T-cell (primary cell): ENCODE results near the gene GABBR2. TPM values are rescaled to one million over a fixed set of nuclear protein-coding genes. Genes with fewer than 3 reads are reported as not detected.

Experiments
- ATAC-seq, 4 experiments: fragments of 200-7000 bp in 3 of 4; fragments of 150-1000 bp in 1 of 4; cut with Tn5 transposase; replicated peaks in 1 of 4; 1 replicate in 3 of 4; 2 replicates in 1 of 4; pipeline ENCODE4 v1.10.0; 2021; ENCODE audit warnings: moderate library complexity in 3 of 4, mild to moderate bottlenecking in 2 of 4, moderate number of reproducible peaks in 1 of 4
- CTCF ChIA-PET, 2 donors: fragments of 300-600 bp; sonication (Branson Sonifier 250); formaldehyde crosslinking; loops; one replicate each; lab custom pipeline; 2022; ENCODE audit warnings: antibody characterized with exemption in 2 of 2; lab: Charles Lee
- POLR2A ChIA-PET, 2 donors: fragments of 300-600 bp; sonication (Branson Sonifier 250); formaldehyde crosslinking; loops; one replicate each; lab custom pipeline; 2022; ENCODE audit warnings: antibody characterized with exemption in 2 of 2; lab: Charles Lee
- DNase-seq, 35 experiments: peaks; one replicate each; pipeline versions ENCODE4 v3.0.0 to v3.0.0-alpha.2; 2013 to 2023
- H3K27ac ChIP-seq: one replicate; pipeline ENCODE4 v1.5.1; 2013; ENCODE audit warnings: low read length
- H3K27me3 ChIP-seq, 2 experiments: replicated peaks in 1 of 2; 1 replicate in 1 of 2; 2 replicates in 1 of 2; pipeline versions ENCODE4 v1.6.1 to v1.7.0; 2013; ENCODE audit warnings: low read length in 1 of 2, mixed read lengths in 1 of 2; ENCODE audit not compliant: control insufficient read depth in 2 of 2, insufficient read depth in 2 of 2; ENCODE audit errors: extremely low read depth in 1 of 2
- H3K36me3 ChIP-seq, 2 donors: 1 replicate in 1 of 2; 2 replicates in 1 of 2; pipeline versions ENCODE4 v1.6.1 to v1.7.0; 2013; ENCODE audit warnings: low read length in 1 of 2; ENCODE audit not compliant: control insufficient read depth in 2 of 2, insufficient read depth in 1 of 2; ENCODE audit errors: extremely low read depth in 1 of 2
- H3K4me1 ChIP-seq, 2 experiments: 1 replicate in 1 of 2; 2 replicates in 1 of 2; pipeline versions ENCODE4 v1.6.1 to v1.7.0; 2013; ENCODE audit warnings: low read length in 2 of 2, mixed read lengths in 1 of 2; ENCODE audit not compliant: insufficient read depth in 2 of 2, control insufficient read depth in 1 of 2; ENCODE audit errors: extremely low read depth in 1 of 2
- H3K4me3 ChIP-seq, 2 donors: 1 replicate in 1 of 2; 2 replicates in 1 of 2; pipeline versions ENCODE4 v1.5.1 to v1.7.0; 2013; ENCODE audit warnings: mild to moderate bottlenecking in 2 of 2, low read length in 1 of 2, moderate library complexity in 1 of 2; ENCODE audit not compliant: control insufficient read depth in 1 of 2; ENCODE audit errors: extremely low read depth in 1 of 2
- H3K9me3 ChIP-seq: 2 replicates; pipeline ENCODE4 v1.7.0; 2013
- H3K27ac Mint-ChIP-seq, 2 donors: one replicate each; pipeline ENCODE4 v1.8.0; 2020 to 2021; ENCODE audit warnings: mild to moderate bottlenecking in 2 of 2, mixed read lengths in 2 of 2
- H3K27me3 Mint-ChIP-seq, 2 donors: one replicate each; pipeline ENCODE4 v1.8.0; 2021 to 2022; ENCODE audit warnings: mixed read lengths in 2 of 2
- H3K36me3 Mint-ChIP-seq: one replicate; pipeline ENCODE4 v1.8.0; 2021; ENCODE audit warnings: mixed read lengths
- H3K4me1 Mint-ChIP-seq, 3 donors: one replicate each; pipeline ENCODE4 v1.8.0; 2020 to 2022; ENCODE audit warnings: mixed read lengths in 3 of 3, mild to moderate bottlenecking in 1 of 3
- H3K4me3 Mint-ChIP-seq, 3 donors: one replicate each; pipeline ENCODE4 v1.8.0; 2020 to 2022; ENCODE audit warnings: mild to moderate bottlenecking in 3 of 3, mixed read lengths in 3 of 3, moderate library complexity in 3 of 3
- H3K9me3 Mint-ChIP-seq, 3 donors: one replicate each; pipeline ENCODE4 v1.8.0; 2020 to 2022; ENCODE audit warnings: mixed read lengths in 3 of 3
- WGBS: methylation state at CpG from one replicate; pipeline ENCODE4 v1.1.5; 2013; ENCODE audit warnings: missing lambda C conversion rate; ENCODE audit not compliant: insufficient coverage; 5-methylcytosine and 5-hydroxymethylcytosine counted together
- total RNA-seq, 35 experiments: library from RNA in 6 of 35; stranded (reverse) in 6 of 35; fragments of 120-200 nt in 1 of 35; gene quantifications; one replicate each; pipeline versions ENCODE4 v1.2.1 to v1.2.4 and lab custom pipeline; 2013 to 2026

Gene GABBR2
- total RNA-seq, 5 donors from 2014 or later (not counting 1 experiment from before 2014, with no cell fraction given): 0.03 TPM; not detected in 4

DNA sequence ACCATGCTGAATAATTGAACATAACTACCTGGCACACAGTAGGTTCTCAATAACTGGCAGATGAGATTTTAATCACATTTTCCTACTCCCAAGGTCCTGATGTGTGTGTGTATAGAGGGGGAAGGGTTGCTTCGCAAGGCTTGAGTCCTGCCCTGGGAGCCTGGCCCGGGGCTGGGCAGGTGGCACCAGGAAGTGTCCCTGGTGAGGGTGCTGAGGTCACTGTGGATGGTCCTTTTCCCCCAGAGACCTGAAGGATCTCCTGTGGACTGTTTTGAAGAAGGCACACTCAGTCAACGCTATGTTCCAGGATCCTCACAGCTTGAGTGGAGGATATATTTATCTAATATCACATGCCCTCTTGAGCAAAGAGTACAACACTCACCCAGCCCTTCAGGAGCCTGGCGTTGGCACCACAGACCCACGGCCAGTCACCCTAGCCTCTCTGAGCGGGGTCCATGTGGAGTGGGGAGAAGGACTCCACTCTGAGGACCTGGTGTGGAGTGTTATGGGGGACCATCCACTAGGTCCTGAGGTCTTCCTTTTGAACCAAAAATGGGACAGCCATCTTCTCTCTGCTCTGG lies 177.8 kb downstream of the GABBR2 start:
- Histone ChIP-seq H3K4me3 (no peak overlapping the region), H3K27me3 (peaks cover 0 to 9% of the 10 kb centered on the region in 2 experiments), H3K4me1 (no peaks in the 10 kb centered on the region), H3K27ac (no peak overlapping the region), H3K36me3 (no peaks in the 10 kb centered on the region), H3K9me3 (no peaks in the 10 kb centered on the region)
- H3K9me3 Mint-ChIP-seq: peaks cover 0 to 4% (median 0%) of the 10 kb centered on the region in 3 donors
- ChIA-PET CTCF (no interaction called here), POLR2A (no interaction called here)
- no peak overlapping the region for H3K27ac Mint-ChIP-seq
- H3K27me3 Mint-ChIP-seq: peaks cover 14% of the 10 kb centered on the region in 2 donors
- WGBS: 88% methylated on average over 3 of the region's 6 CpGs
- H3K4me1 Mint-ChIP-seq: no peaks in the 10 kb centered on the region
- no peaks in the 10 kb centered on the region for H3K36me3 Mint-ChIP-seq
- ATAC-seq (no peak), DNase-seq (no peak)
- no peak overlapping the region for H3K4me3 Mint-ChIP-seq

GRCh38 chr9:98530275-98530674 lies 178.5 kb downstream of the GABBR2 start:
- Mint-ChIP-seq H3K27ac (no peak overlapping the region), H3K4me3 (no peak overlapping the region), H3K27me3 (peaks cover 11 to 14% of the 10 kb centered on the region in 2 donors), H3K4me1 (no peaks in the 10 kb centered on the region), H3K9me3 (peaks cover 0 to 4% (median 0%) of the 10 kb centered on the region in 3 donors), H3K36me3 (no peaks in the 10 kb centered on the region)
- no peak for DNase-seq
- Histone ChIP-seq H3K27me3 (peaks cover 0 to 9% of the 10 kb centered on the region in 2 experiments), H3K9me3 (no peaks in the 10 kb centered on the region), H3K27ac (no peak overlapping the region), H3K36me3 (no peaks in the 10 kb centered on the region), H3K4me1 (no peaks in the 10 kb centered on the region), H3K4me3 (no peak overlapping the region)
- CTCF ChIA-PET: no interaction called here
- WGBS: 67% methylated on average over 2 of the region's 8 CpGs
- no peak for ATAC-seq
- POLR2A ChIA-PET: no interaction called here

DNA sequence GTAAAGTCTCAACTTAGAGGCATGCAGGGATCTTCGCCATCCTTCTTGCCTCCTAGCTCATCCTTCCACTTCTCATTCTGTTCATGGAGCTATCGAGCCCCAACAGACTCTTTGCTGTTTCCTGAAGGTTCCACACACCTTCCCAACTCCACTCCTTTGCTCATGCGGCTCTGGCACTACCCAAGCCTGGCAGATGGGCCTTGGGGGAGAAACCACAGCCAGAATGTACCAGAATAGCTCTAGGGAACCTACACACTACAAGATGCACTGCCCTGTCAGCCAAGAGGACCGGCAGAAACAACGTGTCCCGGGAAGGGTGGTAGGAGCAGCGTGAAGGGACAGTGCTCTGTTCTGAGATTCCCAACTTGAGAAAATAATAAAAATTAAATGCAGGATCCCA lies 178.9 kb downstream of the GABBR2 start:
- peaks cover 12 to 14% of the 10 kb centered on the region in 2 donors for H3K27me3 Mint-ChIP-seq
- DNase-seq: no peak
- H3K36me3 Mint-ChIP-seq: no peaks in the 10 kb centered on the region
- CTCF ChIA-PET: no interaction called here
- no peaks in the 10 kb centered on the region for H3K4me1 Mint-ChIP-seq
- no peaks in the 10 kb centered on the region for H3K36me3 ChIP-seq
- H3K4me3 ChIP-seq: no peak overlapping the region
- no peak overlapping the region for H3K4me3 Mint-ChIP-seq
- no peaks in the 10 kb centered on the region for H3K4me1 ChIP-seq
- H3K27ac ChIP-seq: no peak overlapping the region
- H3K27ac Mint-ChIP-seq: no peak overlapping the region
- WGBS: 78% methylated on average over 7 of the region's 7 CpGs
- H3K9me3 ChIP-seq: no peaks in the 10 kb centered on the region
- peaks cover 0 to 9% of the 10 kb centered on the region in 2 experiments for H3K27me3 ChIP-seq
- peaks cover 0 to 4% (median 0%) of the 10 kb centered on the region in 3 donors for H3K9me3 Mint-ChIP-seq
- POLR2A ChIA-PET: no interaction called here
- ATAC-seq: no peak

- no peaks in the 10 kb centered on the region for H3K9me3 ChIP-seq
- peaks cover 0 to 4% (median 0%) of the 10 kb centered on the region in 3 donors for H3K9me3 Mint-ChIP-seq
- H3K4me3 ChIP-seq: no peak overlapping the region
- POLR2A ChIA-PET: no interaction called here
- no peaks in the 10 kb centered on the region for H3K36me3 Mint-ChIP-seq
- no peaks in the 10 kb centered on the region for H3K4me1 ChIP-seq
- DNase-seq: no peak
- H3K36me3 ChIP-seq: no peaks in the 10 kb centered on the region
- CTCF ChIA-PET: no interaction called here
- H3K27me3 ChIP-seq: peaks cover 3 to 19% of the 10 kb centered on the region in 2 experiments
- WGBS: 64% methylated on average over 4 of the region's 5 CpGs
- no peak for ATAC-seq
- H3K4me1 Mint-ChIP-seq: no peaks in the 10 kb centered on the region
- H3K27ac Mint-ChIP-seq: no peak overlapping the region
- H3K4me3 Mint-ChIP-seq: no peak overlapping the region
- peaks cover 32 to 45% of the 10 kb centered on the region in 2 donors for H3K27me3 Mint-ChIP-seq
- no peak overlapping the region for H3K27ac ChIP-seq
Observed at GRCh38 chr9:98523231-98523901, 185.4 kb downstream of the GABBR2 start.

- ChIA-PET POLR2A (no interaction called here), CTCF (no interaction called here)
- H3K9me3 Mint-ChIP-seq: peaks cover 0 to 4% (median 0%) of the 10 kb centered on the region in 3 donors
- H3K36me3 Mint-ChIP-seq: no peaks in the 10 kb centered on the region
- peaks cover 3 to 24% of the 10 kb centered on the region in 2 experiments for H3K27me3 ChIP-seq
- H3K9me3 ChIP-seq: no peaks in the 10 kb centered on the region
- DNase-seq: no peak
- H3K36me3 ChIP-seq: no peaks in the 10 kb centered on the region
- H3K27ac Mint-ChIP-seq: no peak overlapping the region
- H3K4me1 Mint-ChIP-seq: no peaks in the 10 kb centered on the region
- peaks cover 32 to 47% of the 10 kb centered on the region in 2 donors for H3K27me3 Mint-ChIP-seq
- H3K27ac ChIP-seq: no peak overlapping the region
- ATAC-seq: no peak
- no peaks in the 10 kb centered on the region for H3K4me1 ChIP-seq
- H3K4me3 ChIP-seq: no peak overlapping the region
- no peak overlapping the region for H3K4me3 Mint-ChIP-seq
Observed at GRCh38 chr9:98522487-98522886, 186.2 kb downstream of the GABBR2 start.

DNA sequence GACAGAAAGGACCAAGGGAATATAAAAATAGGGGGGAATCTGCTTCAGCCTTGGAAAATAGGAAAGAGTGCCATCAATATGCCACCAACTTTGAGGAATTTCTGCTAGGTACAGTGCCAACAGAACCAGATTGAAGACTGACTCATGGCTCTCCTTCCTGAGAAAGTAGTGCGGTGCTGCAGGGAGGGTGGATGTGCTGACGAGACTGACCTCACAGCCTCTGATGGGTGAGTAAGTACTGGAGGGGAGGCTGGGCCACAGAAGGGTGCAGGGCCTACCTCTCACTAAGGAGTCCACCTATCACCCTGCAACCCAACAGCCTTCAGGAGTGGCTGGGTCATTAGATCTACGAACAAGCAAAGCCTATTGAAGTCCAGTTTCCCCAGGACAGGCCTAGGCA lies 187.6 kb downstream of the GABBR2 start:
- Mint-ChIP-seq H3K9me3 (no peaks in the 10 kb centered on the region), H3K27ac (no peak overlapping the region), H3K36me3 (no peaks in the 10 kb centered on the region), H3K27me3 (peaks cover 28 to 48% of the 10 kb centered on the region in 2 donors), H3K4me3 (no peak overlapping the region), H3K4me1 (no peaks in the 10 kb centered on the region)
- WGBS: 64% methylated on average over 2 of the region's 3 CpGs
- Histone ChIP-seq H3K4me1 (no peaks in the 10 kb centered on the region), H3K4me3 (no peak overlapping the region), H3K27me3 (peaks cover 3 to 25% of the 10 kb centered on the region in 2 experiments), H3K27ac (no peak overlapping the region), H3K36me3 (no peaks in the 10 kb centered on the region), H3K9me3 (no peaks in the 10 kb centered on the region)
- ChIA-PET CTCF (no interaction called here), POLR2A (no interaction called here)
- ATAC-seq: no peak
- no peak for DNase-seq
